GM19240 (cell line): ENCODE measurements around the gene ABCC8.
A peak's percentile ranks its signal among the peaks of the same experiment; 100 is the strongest.

Experiments
- DNase-seq: peaks from one replicate; pipeline ENCODE4 v3.0.0; 2011; ENCODE audit warnings: low spot score; ENCODE audit not compliant: insufficient read length

Gene ABCC8

DNA sequence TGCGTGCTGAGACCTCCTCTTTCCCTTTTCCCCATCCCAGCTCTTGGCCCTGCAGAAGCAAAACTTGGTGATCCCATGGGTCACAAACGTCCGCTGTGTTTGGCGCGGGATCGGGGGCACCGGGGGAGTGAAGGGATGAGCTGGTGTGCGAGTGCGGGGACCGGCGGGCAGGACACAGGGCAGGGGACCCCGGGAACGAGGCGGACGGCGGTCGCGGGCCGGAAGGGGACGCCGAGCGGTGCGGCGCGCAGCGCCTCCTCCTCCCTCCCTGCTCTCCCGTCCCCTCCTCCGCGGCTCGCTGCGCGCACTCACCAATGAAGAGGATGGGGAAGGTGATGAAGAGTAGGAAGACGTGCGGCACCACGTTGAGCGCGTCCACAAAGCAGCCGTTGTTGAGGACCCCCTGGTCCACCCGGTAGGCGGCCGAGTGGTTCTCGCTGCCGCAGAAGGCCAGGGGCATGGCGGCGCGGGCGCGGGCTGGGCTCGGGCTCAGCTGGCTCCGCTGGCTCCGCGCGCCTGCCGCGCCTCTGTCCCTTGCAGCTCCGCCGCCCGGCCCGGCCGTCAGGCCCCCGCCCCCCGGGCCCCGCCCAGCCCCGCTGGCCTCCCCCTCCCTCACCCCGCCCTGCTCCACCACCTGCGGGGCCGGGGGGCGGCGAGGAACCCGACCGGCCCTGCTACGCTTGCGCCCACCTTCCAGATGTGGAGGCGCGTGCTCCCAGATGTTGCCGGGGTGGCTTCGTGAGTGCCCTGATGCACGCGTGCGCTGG is at the start of gene ABCC8:
ABCC8 (minus strand) TSS at position 529 of the 767 bp plus-strand sequence; CDS start at position 460, 69 bp downstream.
- no peak for DNase-seq

DNA sequence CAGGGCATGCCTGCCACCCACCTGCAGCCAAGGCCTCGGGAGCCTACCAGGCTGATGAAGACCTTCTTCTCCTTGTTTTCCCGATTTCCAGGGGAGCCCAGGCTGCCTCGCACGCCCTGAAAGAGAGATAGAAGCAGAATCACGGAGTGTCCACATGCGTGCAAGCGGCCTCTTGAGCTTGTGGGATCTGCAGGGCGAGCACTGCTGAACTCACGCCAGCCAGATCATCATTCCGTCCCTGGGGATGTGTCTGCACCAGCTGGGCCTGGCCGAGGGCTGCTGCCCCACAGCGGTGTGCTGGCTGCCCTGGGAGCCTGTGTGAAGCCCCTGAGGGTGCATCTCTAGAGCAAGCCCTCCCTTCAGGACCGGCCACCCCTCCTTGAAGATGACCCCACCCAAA is 49.7 kb upstream of the ABCC8 start:
- DNase-seq: no peak

DNA sequence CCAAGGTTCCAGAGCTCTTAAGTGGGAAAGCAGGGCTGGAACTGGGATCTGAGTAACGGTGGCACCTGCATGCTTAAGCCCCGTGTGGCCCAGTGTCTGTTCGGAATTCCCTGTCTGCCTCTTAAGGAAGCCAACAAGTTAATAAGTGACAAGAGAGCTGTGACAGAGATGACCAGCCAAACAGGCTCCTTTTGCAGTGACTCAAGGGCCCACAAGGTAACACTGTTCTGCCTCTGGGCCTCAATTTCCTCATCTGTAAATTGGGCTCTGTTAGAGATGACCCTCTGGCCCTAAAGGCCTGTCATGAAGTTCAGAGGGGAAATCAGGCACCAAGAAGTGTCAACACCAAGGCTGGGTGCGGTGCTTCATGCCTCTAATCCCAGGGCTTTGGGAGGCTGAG is 48.9 kb upstream of the ABCC8 start:
- no peak for DNase-seq

DNA sequence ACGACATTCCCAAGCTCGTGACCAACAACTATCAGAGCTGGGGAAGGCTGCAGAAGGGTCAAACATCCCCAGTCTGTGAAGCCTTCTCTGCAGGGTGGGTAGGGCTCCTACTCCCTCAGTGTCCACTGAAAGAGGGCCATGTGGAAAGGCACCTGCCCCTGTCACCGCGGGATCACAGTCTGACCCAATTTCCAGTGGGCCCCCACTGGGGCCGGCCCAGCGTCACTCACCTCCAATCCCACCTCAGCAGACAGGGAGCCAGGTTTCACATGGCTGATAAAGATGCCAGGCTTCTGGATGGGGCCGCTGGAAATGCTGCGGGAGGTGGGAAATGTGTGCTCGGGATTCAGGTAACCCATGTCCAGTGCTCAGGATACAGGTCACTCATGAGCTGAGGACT is 47.6 kb upstream of the ABCC8 start:
- no peak for DNase-seq

DNA sequence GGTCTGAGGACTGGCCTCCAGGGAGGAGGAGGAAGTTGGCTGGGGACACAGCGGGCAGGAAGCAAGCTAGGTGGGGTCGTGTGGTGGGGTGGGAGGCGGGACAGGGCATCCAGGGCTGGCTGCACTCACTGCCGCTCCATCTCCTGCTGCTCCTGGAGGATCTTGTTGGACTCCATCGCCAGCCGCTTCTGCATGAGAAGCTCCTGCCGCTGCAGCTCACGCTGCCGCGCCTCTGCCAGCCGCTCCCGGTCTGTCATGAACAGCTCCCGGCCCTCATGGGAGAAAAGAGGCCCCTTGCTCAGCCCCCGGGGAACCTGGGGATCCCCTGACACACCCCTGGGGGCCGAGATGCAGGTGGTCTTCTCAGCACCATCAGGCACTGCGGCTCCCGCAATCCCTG is 46.0 kb upstream of the ABCC8 start:
- no peak for DNase-seq

DNA sequence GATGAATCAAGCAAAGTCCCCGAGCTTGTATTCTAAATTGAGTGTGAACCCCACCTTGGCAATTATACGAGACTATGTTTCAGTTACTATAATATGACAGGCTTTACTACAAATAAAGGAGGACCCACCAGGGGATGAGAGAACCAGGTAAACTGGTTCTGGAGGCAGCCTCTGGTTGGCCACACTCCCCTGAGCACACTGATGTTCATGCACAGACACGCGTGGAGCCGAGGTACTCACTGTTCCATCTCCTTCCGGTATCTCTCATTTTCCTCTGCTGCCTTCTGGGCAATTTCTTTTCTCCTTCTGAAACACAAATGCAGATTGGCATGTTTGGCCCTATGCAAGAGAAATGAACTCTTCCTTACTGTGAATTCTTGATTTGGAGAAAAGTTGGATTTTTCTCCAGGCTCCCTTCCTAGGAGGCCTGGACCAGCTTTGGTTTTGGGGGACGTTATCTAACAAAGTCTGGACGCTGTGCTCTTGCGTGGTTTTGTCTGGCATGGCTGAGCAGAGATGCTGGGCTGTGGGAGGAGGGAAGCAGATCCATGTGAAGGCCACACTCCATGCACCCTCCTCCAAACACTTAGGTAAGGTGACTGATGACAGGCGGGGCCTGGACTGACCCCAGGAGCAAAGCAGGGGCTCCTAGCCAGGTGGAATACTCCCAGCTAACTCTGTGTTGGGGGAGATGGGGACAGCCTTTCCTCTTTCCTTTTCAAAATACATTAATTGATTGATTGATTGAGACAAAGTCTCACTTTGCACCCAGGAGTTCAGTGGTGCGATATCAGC is 44.7 kb upstream of the ABCC8 start:
- DNase-seq: no peak

DNA sequence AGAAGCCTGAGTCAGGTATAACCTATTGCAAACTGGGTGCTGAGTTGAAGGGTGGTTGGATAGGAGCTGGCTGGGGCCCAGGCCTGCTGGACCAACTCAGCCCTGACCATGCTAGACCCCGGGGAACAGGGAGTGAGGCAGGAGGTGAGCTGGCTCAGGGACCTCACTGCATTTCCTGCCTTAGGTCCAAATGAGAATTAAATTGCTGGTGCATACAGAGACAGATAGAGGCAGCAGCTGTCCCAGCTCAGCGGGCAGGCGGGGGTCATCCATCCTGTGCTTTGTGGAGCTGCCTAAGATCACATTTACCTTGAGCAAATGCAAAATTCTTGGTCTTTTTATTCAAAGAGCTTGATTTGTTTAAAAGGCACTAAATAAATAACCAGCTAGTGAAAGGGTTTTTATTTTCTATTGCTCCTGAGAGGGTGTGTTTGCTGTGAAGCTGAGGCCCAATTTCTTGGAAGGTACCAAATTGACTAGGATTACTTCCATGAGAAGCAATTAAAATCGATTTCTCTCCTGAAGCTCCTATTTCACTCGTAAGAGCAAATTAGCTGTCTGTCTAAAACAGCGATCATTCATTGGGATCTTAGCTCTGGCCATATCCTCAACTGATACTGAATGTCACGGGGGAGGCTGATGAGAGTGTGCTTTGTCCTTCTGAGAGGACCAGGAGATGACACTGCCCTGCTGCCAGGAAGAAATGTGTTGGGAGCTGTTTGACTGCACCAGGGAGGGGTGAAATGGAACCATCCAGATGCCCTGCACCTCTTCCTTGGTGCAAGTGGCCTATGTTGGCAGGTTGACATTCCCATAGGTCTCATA is 42.6 kb upstream of the ABCC8 start:
- DNase-seq: no peak

DNA sequence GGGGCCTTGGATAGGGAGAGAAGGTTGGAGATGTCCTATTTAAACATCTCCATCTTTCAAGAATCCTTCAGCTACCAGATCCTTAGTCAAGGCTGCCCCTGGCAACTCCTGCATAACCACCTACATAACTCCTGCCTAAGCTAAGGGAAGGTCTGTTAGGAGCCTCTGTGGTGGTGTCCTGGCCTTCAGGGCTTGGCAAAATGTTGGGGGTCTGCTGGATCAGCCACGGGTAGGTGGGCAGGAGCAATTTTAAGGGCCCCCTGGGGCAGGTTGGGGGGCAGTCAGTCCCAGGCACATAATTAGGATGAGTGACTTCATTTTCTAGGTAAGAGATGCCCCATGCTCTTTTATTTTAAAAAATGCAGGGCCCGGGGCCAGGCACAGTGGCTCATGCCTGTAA is 41.7 kb upstream of the ABCC8 start:
- no peak for DNase-seq

DNA sequence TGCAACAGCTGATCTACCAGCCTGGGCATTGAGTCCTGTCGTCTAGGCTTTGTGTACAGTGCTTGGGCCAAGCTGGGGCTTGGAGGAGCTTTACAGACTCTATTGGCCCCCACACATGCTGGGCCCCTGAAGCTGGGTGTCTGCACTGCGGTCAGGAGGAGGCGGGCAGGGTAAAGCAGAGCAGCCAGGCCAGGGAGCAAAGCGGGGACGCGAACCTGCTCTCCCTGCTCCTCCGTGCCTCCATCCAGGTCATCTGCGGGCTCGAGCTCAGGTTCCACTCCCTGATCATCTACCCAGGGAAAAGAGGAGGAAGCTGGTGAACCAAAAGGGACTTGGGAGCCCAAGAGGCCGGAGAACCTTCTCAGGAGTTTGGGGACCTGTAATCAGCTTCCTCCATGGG is 40.5 kb upstream of the ABCC8 start:
- DNase-seq: no peak

DNA sequence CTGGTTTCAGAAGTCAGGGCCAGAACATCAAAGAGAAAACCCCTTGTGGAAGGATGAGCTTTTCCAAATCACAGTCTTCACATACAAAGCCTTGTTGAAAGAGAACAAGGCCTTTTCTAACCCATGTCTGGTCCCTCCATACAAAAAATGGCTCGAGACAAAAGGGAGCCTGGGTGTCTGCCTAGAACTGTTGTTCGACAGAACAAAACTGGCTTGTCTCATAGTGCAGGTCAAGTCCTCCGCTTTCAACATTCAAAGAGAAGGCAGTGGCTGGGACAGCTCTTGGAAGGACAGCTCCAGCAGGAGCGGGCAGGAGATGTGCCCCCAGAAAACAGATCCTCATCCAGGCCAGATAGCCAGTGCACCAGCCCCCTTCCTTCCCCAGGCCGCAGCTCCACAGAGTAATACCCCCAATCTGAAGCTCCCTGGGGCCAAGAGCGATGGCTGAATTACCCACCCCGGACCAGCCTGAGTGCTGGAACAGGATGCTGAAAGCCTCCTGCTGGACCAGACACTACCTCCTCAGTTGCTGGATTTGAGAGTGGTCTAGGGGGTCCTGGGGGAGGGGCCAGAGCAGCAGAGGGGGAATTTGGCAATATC is 40.0 kb upstream of the ABCC8 start:
- DNase-seq: no peak

DNA sequence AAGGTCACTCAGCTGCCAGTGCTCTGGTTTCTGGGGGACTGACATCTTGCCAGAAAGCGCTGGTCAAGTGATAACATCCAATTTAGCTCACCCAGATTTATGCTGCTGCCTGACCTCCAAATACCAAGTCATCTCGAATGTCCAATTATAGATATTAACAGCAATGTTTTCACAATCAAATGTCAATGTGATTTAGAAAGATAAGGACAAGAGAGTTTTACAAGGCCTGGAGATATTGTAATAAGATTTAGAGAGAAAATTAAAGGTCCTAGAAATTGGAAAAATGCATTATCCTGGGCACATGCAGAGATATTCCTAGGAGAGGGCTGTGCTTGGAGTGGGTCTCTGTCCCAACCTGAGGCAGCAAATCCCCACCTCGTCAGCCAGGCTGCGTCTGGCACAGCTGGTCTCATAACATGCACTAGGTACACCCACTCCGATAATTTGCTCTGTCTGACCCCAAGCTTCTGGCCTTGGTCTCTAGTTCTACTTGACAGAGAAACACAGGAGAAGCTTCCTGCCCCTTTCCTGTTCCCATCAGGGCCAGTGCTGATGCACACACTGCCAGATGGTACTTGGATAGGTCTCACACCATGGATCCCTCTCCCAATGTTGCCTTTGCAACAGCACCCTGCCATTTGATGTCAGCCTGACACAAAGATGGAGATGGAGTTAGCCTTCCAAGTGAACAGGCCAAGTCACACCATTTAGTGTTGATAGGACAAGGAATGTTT is 39.0 kb upstream of the ABCC8 start:
- DNase-seq: no peak

DNA sequence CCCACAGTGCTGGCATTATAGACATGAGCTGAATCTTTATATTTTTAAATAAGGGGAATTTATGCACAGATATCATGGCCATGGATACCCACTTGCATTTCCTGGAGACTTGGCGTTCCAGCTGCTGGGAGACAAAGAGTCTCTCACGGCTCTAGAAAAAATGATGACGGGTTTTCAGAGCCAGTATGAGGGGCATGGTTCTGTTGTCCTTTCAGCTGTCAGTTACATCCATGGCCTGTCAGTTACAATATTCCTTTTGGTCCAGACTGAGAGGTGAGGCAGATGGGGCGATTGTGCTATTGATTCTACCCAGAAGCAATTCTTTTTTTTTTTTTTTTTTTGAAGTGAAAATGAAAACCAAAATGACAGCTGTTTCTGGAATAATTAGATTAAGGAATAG is 37.8 kb upstream of the ABCC8 start:
- no peak for DNase-seq

DNA sequence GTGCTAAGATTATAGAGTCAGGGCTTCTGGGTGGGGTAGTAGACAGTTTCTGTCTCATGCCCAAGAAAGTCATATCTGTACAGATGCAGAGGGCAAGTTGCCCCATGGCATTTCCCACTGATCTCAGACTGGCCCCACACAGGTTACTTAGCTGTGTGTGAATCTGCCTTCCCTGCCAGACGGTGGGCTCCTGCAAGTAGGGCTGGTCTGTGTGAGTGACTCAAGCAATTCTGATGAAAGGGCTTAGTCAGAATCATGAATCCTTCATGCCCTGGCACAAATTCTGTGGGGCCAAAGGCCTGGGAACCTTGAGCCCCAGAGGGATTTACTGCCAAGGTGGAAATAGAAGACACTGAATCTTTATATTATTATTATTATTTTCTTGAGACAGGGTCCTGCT is 37.2 kb upstream of the ABCC8 start:
- no peak for DNase-seq

DNA sequence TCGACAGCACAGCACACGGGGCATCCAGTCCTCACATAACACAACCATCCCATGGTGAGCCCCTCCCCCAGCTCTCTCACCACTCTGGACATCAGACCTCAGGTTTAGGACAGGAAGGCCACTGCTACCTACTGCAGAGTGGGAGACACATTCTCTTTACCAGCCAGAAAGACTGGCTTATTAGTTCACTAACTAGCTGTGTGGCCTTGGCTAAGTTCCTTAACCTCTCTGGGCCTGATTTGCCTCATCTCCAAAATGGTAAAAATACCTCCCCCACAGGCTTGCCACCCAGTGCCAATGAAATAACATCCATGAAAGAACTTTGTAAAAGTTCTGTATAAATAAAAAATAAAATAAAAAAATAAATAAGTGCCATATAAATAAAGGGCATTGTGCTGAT is 35.5 kb upstream of the ABCC8 start:
- no peak for DNase-seq

DNA sequence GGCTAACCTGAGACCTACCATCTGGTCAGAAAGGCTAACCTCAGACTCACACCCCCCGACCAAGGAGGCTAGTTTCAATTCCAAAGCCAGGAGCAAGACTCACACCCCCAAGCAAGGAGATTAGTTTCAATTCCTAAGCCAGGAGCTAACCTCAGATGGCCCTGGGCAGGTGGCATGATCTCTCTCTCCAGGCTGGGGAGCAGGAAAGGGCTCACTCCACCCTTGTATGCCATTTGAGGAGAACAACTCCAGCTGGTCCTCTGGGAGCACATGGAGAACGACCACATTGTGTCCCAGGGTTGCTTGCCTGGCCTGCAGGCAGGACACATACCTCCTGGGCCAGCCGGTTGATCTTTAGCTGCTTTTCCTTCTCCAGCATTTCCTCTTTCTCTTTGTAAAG is 34.9 kb upstream of the ABCC8 start:
- no peak for DNase-seq

DNA sequence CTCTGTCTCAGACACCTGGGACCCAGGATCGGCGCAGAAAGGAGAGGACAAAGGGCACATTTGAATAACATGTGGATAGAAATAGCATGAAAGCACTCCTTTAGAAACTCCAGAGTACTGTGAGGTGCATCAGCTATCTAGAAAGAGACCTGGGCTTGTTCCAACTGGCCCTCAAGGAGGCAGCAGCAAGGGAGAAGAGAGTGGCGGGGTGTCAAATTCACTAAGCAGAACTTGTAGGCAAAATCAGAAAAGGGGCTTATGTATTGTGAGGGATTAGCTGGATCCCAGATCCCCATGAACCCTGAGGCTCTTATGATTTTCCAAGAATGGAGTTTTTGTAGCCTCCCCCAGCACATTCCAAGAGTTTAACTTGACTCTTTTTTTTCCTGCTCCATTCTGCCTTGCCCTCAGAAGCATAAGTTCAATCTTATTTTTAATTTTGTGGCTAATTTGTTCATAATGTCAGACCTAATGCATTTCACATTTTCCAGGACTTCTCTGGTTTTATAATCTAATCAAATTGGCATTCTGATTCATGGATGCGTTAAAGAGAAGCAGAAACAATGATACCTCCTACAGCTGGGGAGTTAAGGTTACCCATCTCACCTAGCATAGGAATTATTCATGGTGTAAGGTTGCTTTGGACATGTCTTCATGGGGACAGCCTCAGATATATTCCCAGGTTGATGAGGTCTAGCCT is 34.0 kb upstream of the ABCC8 start:
- no peak for DNase-seq

DNA sequence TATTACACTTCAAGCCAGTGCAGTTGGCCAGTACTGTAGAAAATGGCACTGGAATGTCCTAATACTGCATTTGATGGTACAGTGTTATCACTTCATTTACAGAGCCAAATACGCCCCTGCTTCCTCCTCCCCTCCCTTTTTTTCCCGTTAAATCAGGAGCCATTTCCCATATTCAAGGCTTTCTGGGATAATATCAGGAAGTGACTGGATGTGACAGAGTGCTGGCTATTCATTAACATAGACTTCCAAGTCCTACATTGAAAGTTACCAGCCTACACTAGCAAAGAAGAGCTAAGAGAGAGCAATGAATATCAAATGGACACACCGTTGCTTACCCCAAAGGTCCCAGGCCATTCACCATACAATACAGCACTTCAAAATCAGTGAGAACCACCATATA is 32.1 kb upstream of the ABCC8 start:
- DNase-seq: no peak

DNA sequence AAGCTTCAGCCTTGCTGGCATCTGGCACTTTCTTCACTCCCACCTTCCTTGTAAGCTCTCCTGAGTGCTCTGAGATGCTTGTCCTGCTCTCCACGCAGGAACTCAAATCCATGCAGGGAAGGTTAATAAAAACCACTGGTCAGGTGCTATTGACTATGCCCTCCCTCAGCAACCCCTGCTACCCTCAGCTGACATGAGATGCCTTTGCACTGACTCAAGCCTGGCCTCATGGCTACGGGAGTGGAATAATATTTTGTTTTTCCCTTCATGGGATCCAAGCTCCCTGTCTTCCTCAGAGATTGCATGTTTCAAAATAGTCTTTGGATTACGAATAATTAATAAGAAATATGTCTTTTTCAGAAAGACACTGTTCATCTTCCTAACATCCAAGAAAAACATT is 31.7 kb upstream of the ABCC8 start:
- no peak for DNase-seq

DNA sequence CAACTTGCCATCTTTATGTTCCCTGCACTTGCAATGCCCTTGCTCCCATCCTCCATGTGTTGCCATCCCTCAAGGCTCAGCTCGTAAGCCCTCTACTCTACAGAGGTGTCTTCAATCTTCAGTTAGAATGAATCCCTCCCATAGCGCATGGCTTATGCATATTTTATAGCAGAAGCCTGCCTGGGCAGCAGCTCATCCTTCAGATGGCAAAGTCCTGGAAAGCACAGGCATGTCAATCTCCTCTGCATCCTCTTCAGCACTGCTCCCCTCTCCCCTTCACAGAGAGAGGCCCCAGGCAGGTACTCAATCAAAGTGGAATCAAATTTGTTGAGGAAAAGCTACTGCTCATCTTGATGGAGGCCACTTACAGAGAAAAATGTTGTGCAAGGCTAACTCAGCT is 31.1 kb upstream of the ABCC8 start:
- DNase-seq: no peak

DNA sequence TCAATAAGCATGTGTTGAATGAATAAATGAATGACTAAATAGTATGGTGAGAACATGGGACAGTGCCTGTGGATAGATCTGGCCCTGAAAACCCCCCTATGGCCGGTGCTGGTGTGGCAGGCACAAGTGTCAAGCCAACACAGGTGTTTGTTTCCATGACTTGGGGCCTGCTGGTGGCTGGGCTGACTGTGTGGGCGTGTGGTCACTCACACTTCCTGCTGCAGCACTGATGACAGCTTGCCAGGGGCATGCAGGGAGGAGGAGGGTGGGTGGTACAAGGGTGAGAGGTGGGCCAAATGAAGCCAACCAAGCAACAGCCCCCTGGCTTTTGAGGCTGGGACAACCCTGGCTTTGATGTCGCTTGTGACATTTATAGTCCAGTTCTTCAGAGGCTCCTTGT is 30.3 kb upstream of the ABCC8 start:
- peak; percentile 33 for DNase-seq
